K562 (cell line): Measurements from ENCODE around the gene PTGIS. TPM values are rescaled to one million over a fixed set of nuclear protein-coding genes. Genes with fewer than 3 reads are reported as not detected.
A peak's percentile ranks its signal among the peaks of the same experiment; 100 is the strongest.

Experiments used
- EHMT2 ChIP-seq: fragments of 450-650 bp; IDR thresholded peaks from 2 replicates; pipeline ENCODE4 v1.6.1; 2018; ENCODE audit warnings: antibody characterized with exemption
- FOXP1 ChIP-seq: sonication (generic); formaldehyde crosslinking; IDR thresholded peaks from 2 replicates; pipeline ENCODE4 v1.8.0; 2022; ENCODE audit warnings: mild to moderate bottlenecking, missing genetic modification reagents
- HSF4 ChIP-seq: fragments of 250-450 bp; sonication (Bioruptor Pico); IDR thresholded peaks from 2 replicates; pipeline ENCODE4 v2.1.2; 2022; ENCODE audit warnings: mild to moderate bottlenecking, moderate library complexity, borderline replicate concordance
- ILF3 ChIP-seq: fragments of 450-650 bp; IDR thresholded peaks from 2 replicates; pipeline ENCODE4 v1.6.1; 2018; ENCODE audit warnings: antibody characterized with exemption, mild to moderate bottlenecking, moderate library complexity, borderline replicate concordance
- JUND ChIP-seq, 2 experiments: IDR thresholded peaks; 2 replicates in 1 of 2; 3 replicates in 1 of 2; pipeline ENCODE4 v1.6.1; 2011; ENCODE audit warnings: borderline replicate concordance in 2 of 2, low read depth in 2 of 2, low read length in 2 of 2, improper control_type of control experiment in 1 of 2, missing biosample characterization in 1 of 2, missing genetic modification characterization in 1 of 2, missing genetic modification reagents in 1 of 2
- KLF13 ChIP-seq: fragments of 450-650 bp; IDR thresholded peaks from 2 replicates; pipeline ENCODE4 v1.6.1; 2016; ENCODE audit warnings: missing genetic modification characterization, low read depth, mild to moderate bottlenecking, missing compliant biosample characterization, moderate library complexity, borderline replicate concordance
- LARP7 ChIP-seq: fragments of 450-650 bp; IDR thresholded peaks from 2 replicates; pipeline ENCODE4 v1.6.1; 2016
- MBD2 ChIP-seq: sonication (generic); IDR thresholded peaks from 2 replicates; pipeline ENCODE4 v1.6.1; 2016; ENCODE audit warnings: low read depth, borderline replicate concordance
- PTBP1 ChIP-seq: fragments of 200-400 bp; formaldehyde crosslinking; IDR thresholded peaks from 2 replicates; pipeline ENCODE4 v1.6.1; 2017; ENCODE audit warnings: low read depth, low read length
- RBFOX2 ChIP-seq: fragments of 200-400 bp; formaldehyde crosslinking; IDR thresholded peaks from 2 replicates; pipeline ENCODE4 v1.6.1; 2017; ENCODE audit warnings: low read depth, mild to moderate bottlenecking, low read length, moderate library complexity
- U2AF2 ChIP-seq: fragments of 200-400 bp; formaldehyde crosslinking; optimal IDR thresholded peaks from 2 replicates; pipeline ENCODE3; 2017; ENCODE audit warnings: low read depth, mild to moderate bottlenecking, low read length
- ZC3H8 ChIP-seq: fragments of 450-650 bp; IDR thresholded peaks from 2 replicates; pipeline ENCODE4 v1.6.1; 2017
- ZKSCAN8 ChIP-seq: fragments of 200-800 bp; sonication (Bioruptor generic); IDR thresholded peaks from 2 replicates; pipeline ENCODE4 v1.6.1; 2016; ENCODE audit warnings: missing genetic modification characterization, missing compliant biosample characterization
- ZNF316 ChIP-seq: fragments of 450-650 bp; IDR thresholded peaks from 2 replicates; pipeline ENCODE4 v1.6.1; 2016
- polyA plus RNA-seq, 8 experiments: library from polyadenylated mRNA; depleted of rRNA in 4 of 8; stranded (reverse) in 5 of 8; unstranded in 3 of 8; fragments of >200 nt; fragmentation: Nextera tagmentation in 2 of 8; fragmentation: Illumina TruSeq in 1 of 8; extraction: Ambion mirVana in 2 of 8; extraction: Trizol in 1 of 8; gene quantifications; 2 replicates each; pipeline versions ENCODE4 v1.2.1 to v1.2.3, GENCODE V29; 2011 to 2014; ENCODE audit warnings: inconsistent platforms in 1 of 8, missing spikeins in 1 of 8
- total RNA-seq, 7 experiments: library from RNA; depleted of rRNA in 6 of 7; stranded (reverse); fragments of >200 nt in 6 of 7; fragmentation: Illumina TruSeq in 2 of 7; extraction: Trizol in 2 of 7; gene quantifications; 2 replicates each; pipeline versions ENCODE4 v1.2.1 to v1.2.3, GENCODE V29; 2011 to 2021; ENCODE audit warnings: low replicate concordance in 1 of 7
- TF ChIP-seq, protein P1 (sequence below): fragments of 250-450 bp; sonication (Bioruptor Pico); IDR thresholded peaks from 2 replicates; pipeline ENCODE4 v1.4.0; 2020; ENCODE audit warnings: mild to moderate bottlenecking, moderate library complexity, borderline replicate concordance
- TF ChIP-seq, protein P2 (sequence below): sonication (generic); formaldehyde crosslinking; IDR thresholded peaks from 2 replicates; pipeline ENCODE4 v1.8.0; 2022; ENCODE audit warnings: missing genetic modification reagents, mild to moderate bottlenecking, borderline replicate concordance
- TF ChIP-seq, protein P3 (sequence below): fragments of 450-650 bp; IDR thresholded peaks from 2 replicates; pipeline ENCODE4 v1.6.1; 2016; ENCODE audit warnings: borderline replicate concordance

Gene PTGIS
- total and polyA plus RNA-seq, 9 of the 15 experiments (the other 6 are each of a cell fraction or from before 2014, with no cell fraction given), result not detected

DNA sequence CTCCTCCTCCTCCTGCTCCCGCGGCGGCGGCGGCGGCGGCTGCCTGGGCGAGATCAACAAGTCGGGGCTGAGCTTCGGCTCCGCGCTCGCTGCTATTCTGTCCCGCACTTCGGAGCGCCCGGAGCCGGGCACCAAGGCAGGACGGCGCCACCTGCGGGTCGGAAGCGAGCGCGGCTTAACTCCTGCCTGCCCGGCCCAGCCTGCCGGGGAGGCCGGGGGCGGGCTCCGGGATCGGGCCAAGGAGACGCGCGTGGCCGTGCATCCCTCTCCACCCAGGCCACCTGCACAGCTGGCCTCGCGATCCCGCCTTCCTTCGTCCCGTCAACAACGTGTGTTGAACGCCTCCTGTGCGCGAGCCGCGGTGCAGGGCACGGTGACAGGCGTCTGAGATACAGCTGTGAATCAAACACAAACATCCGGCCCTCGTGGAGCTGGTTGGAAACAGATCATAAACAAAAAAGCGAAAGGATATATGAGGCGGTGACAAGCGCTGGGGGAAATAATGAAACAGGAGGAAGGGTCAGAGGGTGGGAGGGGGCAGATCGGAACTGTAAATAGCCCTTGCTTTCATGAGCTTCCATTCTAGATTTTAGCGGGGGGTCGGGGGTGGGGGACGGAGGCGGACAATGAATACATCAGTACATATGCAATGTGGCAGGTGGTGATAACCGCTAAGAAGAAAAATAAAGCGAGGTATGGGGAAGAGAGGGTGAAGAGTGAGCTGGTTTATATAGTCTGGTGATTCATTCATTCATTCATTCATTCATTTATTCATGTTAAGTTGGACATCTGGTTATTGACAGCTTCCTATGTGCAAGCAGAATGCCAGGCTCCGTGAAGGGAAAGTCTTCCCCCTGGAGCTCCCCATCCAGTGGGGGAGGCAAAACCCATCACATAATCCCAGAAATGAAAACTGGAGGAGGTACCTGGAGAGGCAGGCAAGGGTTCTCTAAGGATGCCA, 83.5 kb downstream of the PTGIS start (continued):
- TF ChIP-seq, protein P1, sequence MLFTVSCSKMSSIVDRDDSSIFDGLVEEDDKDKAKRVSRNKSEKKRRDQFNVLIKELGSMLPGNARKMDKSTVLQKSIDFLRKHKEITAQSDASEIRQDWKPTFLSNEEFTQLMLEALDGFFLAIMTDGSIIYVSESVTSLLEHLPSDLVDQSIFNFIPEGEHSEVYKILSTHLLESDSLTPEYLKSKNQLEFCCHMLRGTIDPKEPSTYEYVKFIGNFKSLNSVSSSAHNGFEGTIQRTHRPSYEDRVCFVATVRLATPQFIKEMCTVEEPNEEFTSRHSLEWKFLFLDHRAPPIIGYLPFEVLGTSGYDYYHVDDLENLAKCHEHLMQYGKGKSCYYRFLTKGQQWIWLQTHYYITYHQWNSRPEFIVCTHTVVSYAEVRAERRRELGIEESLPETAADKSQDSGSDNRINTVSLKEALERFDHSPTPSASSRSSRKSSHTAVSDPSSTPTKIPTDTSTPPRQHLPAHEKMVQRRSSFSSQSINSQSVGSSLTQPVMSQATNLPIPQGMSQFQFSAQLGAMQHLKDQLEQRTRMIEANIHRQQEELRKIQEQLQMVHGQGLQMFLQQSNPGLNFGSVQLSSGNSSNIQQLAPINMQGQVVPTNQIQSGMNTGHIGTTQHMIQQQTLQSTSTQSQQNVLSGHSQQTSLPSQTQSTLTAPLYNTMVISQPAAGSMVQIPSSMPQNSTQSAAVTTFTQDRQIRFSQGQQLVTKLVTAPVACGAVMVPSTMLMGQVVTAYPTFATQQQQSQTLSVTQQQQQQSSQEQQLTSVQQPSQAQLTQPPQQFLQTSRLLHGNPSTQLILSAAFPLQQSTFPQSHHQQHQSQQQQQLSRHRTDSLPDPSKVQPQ (CRISPR knock-in tag), result no peak
- no peak for TF ChIP-seq U2AF2
- no peak for TF ChIP-seq ILF3
- TF ChIP-seq, protein P2, sequence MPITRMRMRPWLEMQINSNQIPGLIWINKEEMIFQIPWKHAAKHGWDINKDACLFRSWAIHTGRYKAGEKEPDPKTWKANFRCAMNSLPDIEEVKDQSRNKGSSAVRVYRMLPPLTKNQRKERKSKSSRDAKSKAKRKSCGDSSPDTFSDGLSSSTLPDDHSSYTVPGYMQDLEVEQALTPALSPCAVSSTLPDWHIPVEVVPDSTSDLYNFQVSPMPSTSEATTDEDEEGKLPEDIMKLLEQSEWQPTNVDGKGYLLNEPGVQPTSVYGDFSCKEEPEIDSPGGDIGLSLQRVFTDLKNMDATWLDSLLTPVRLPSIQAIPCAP (CRISPR knock-in tag), result no peak
- no peak for TF ChIP-seq ZKSCAN8 (CRISPR knock-in tag)
- TF ChIP-seq, protein P3, sequence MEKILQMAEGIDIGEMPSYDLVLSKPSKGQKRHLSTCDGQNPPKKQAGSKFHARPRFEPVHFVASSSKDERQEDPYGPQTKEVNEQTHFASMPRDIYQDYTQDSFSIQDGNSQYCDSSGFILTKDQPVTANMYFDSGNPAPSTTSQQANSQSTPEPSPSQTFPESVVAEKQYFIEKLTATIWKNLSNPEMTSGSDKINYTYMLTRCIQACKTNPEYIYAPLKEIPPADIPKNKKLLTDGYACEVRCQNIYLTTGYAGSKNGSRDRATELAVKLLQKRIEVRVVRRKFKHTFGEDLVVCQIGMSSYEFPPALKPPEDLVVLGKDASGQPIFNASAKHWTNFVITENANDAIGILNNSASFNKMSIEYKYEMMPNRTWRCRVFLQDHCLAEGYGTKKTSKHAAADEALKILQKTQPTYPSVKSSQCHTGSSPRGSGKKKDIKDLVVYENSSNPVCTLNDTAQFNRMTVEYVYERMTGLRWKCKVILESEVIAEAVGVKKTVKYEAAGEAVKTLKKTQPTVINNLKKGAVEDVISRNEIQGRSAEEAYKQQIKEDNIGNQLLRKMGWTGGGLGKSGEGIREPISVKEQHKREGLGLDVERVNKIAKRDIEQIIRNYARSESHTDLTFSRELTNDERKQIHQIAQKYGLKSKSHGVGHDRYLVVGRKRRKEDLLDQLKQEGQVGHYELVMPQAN, result no peak
- no peak for TF ChIP-seq RBFOX2
- no peak for TF ChIP-seq ZNF316
- no peak for TF ChIP-seq ZC3H8
- no peak for TF ChIP-seq PTBP1
- TF ChIP-seq KLF13 (tag), result no peak
- peak; percentile 58; the same call in 1 of the 2 replicates for TF ChIP-seq EHMT2
- 0 out of 2 replicates have a peak, but pooled peaks have one; percentile 7 for TF ChIP-seq JUND (IDR thresholded peaks at IDR 0.05; ENCODE audit: borderline replicate concordance, low read depth, low read length)
- TF ChIP-seq JUND (tag; IDR thresholded peaks at IDR 0.05; ENCODE audit: borderline replicate concordance, low read depth, low read length), result no peak
- TF ChIP-seq LARP7, result no peak
- TF ChIP-seq MBD2, result no peak
- 0 out of 2 replicates have a peak, but pooled peaks have one; percentile 27 for TF ChIP-seq FOXP1 (CRISPR knock-in tag)
- no peak for TF ChIP-seq HSF4 (CRISPR knock-in tag)
